MCF 10A (cell line): Measurements from ENCODE around the gene MFAP5. TPM values are rescaled to one million over a fixed set of nuclear protein-coding genes. Genes with fewer than 3 reads are reported as not detected.
A peak's percentile ranks its signal among the peaks of the same experiment; 100 is the strongest.

Experiments used
- BruUV-seq: library from RNA; stranded (reverse); fragments of 400-500 nt; replicated peaks from 2 replicates; lab custom pipeline; 2021; lab: Mats Ljungman, UMichigan
- CTCF ChIA-PET: fragments of 300-600 bp; sonication (Branson Sonifier 250); formaldehyde crosslinking; extraction: SDS; loops from one replicate; lab custom pipeline; 2021; ENCODE audit warnings: antibody characterized with exemption, inconsistent platforms; lab: Yijun Ruan, JAX
- POLR2A ChIA-PET: fragments of 300-600, 350-650 bp; sonication (Branson Sonifier 250); formaldehyde crosslinking; extraction: SDS; loops from one replicate; lab custom pipeline; 2020; ENCODE audit warnings: antibody characterized with exemption, inconsistent platforms; lab: Yijun Ruan, JAX
- DNase-seq: peaks from one replicate; pipeline ENCODE4 v3.0.0-alpha.2; 2018; ENCODE audit not compliant: unreplicated experiment
- H3K27ac Mint-ChIP-seq: one replicate; pipeline ENCODE4 v1.8.0; 2022; ENCODE audit warnings: mild to moderate bottlenecking, low read depth, mixed read lengths; ENCODE audit not compliant: unreplicated experiment
- H3K27me3 Mint-ChIP-seq: one replicate; pipeline ENCODE4 v1.8.0; 2022; ENCODE audit warnings: mixed read lengths; ENCODE audit not compliant: insufficient read depth, unreplicated experiment
- H3K36me3 Mint-ChIP-seq: one replicate; pipeline ENCODE4 v1.8.0; 2022; ENCODE audit warnings: mild to moderate bottlenecking, moderate library complexity, mixed read lengths; ENCODE audit not compliant: insufficient read depth, unreplicated experiment
- H3K4me1 Mint-ChIP-seq: one replicate; pipeline ENCODE4 v1.8.0; 2022; ENCODE audit warnings: mixed read lengths; ENCODE audit not compliant: insufficient read depth, unreplicated experiment
- H3K4me3 Mint-ChIP-seq: one replicate; pipeline ENCODE4 v1.8.0; 2022; ENCODE audit warnings: mild to moderate bottlenecking, moderate library complexity, mixed read lengths; ENCODE audit not compliant: unreplicated experiment
- H3K9me3 Mint-ChIP-seq: one replicate; pipeline ENCODE4 v1.8.0; 2022; ENCODE audit warnings: mixed read lengths; ENCODE audit not compliant: unreplicated experiment
- CTCF ChIP-seq: fragments of 200-600 bp; IDR thresholded peaks from one replicate; pipeline ENCODE4 v1.8.0; 2022; ENCODE audit warnings: antibody characterized with exemption, mild to moderate bottlenecking; ENCODE audit not compliant: unreplicated experiment
- intact Hi-C: fragments of 100-400 bp; cut with micrococcal nuclease; formaldehyde crosslinking; loops from 2 replicates; pipeline ENCODE4 v1.14.1; 2022
- total RNA-seq: library from RNA; stranded (reverse); gene quantifications from 2 replicates; pipeline ENCODE4 v1.2.3, GENCODE V29; 2022

Gene MFAP5
- total RNA-seq, 1 experiment from 2014 or later = 1.6 TPM

DNA sequence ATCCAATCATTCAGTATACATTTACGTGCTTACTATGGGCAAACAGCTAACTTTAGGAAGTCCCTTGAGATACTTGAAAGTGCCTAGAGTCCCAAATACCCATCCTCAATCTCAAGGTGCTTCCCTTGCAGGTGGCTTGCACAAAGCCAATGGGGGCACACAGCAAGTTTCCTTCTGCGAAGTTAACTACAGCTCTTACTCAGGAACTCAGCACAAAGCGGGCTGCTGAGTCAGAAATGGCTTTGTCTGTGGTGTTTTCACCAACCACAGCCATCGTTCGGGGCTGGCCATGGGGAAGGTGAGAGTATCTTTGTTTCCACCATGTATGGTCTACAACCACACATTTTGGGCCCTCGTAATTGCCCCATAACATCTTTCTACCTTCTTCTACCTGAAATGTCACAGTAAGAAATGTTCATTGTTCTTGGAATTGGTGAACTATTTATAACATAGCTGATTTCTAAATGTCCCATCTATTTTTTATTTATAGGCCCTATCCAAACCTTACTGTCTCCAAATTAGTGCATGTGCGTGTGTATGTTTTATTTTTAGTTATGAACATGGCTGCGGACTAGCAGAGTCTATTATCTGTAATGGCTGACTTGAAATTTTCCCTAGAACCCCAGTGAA is 13.9 kb downstream of the MFAP5 start:
- DNase-seq = no peak
- H3K27ac Mint-ChIP-seq = no peak overlapping the region
- intact Hi-C loops = no loop called here
- no peak for TF ChIP-seq CTCF
- no peaks in the 10 kb centered on the region for H3K27me3 Mint-ChIP-seq
- no peaks in the 10 kb centered on the region for H3K36me3 Mint-ChIP-seq
- no peaks in the 10 kb centered on the region for H3K9me3 Mint-ChIP-seq
- ChIA-PET POLR2A (interaction anchor here (0.6 kb wide), 1 partner anchor 8 kb away, joined by 3 read pairs; no protein-coding TSS in a partner anchor), CTCF (interaction anchor here (0.5 to 3.5 kb wide), 8 partner anchors 9 to 1038 kb away, joined by 3 to 15 read pairs (median 4); no protein-coding TSS in a partner anchor)
- H3K4me1 Mint-ChIP-seq = peaks cover 10% of the 10 kb centered on the region
- BruUV-seq = no TSS peak
- no peak overlapping the region for H3K4me3 Mint-ChIP-seq

DNA sequence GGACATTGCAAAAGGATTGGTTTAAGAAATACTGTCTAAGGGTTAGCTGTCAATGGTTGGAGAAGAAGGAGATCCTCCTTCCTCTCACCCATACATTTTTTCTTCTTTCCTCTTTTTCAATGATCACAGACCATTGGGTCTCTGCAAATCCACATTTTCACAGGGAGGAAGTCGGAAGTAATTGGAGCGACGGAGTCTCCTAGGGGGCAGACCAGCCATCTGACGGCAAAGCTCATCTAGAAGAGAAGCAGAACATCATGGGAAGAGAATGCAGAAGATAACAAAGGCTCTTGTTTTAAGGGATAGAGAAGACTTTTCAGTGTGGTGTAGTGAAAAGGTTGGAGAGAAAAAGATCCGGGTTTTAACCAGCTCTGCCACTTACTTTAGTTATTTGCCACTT is 14.7 kb downstream of the MFAP5 start:
- H3K27me3 Mint-ChIP-seq = no peaks in the 10 kb centered on the region
- CTCF ChIA-PET = interaction anchor here (0.6 to 3.5 kb wide), 7 partner anchors 10 to 1037 kb away, joined by 3 to 15 read pairs (median 4); no protein-coding TSS in a partner anchor
- H3K9me3 Mint-ChIP-seq = no peaks in the 10 kb centered on the region
- no peak for TF ChIP-seq CTCF
- BruUV-seq = no TSS peak
- DNase-seq = no peak
- H3K4me1 Mint-ChIP-seq = peaks cover 10% of the 10 kb centered on the region
- H3K36me3 Mint-ChIP-seq = no peaks in the 10 kb centered on the region
- no peak overlapping the region for H3K27ac Mint-ChIP-seq
- H3K4me3 Mint-ChIP-seq = no peak overlapping the region
- intact Hi-C loops = no loop called here
- POLR2A ChIA-PET = interaction anchor here (0.9 kb wide), 1 partner anchor 30 kb away, joined by 4 read pairs; no protein-coding TSS in a partner anchor

- peaks cover 10% of the 10 kb centered on the region for H3K4me1 Mint-ChIP-seq
- DNase-seq = peak; percentile 34
- no TSS peak for BruUV-seq
- ChIA-PET CTCF (interaction anchor here (0.6 to 1.6 kb wide), 7 partner anchors 11 to 405 kb away, joined by 3 to 5 read pairs (median 4); no protein-coding TSS in a partner anchor), POLR2A (interaction anchor here (0.6 to 1.0 kb wide), 3 partner anchors 37 to 1569 kb away, joined by 3 to 4 read pairs (median 3); no protein-coding TSS in a partner anchor)
- intact Hi-C loops = no loop called here
- no peaks in the 10 kb centered on the region for H3K36me3 Mint-ChIP-seq
- TF ChIP-seq CTCF = no peak
- no peak overlapping the region for H3K4me3 Mint-ChIP-seq
- no peaks in the 10 kb centered on the region for H3K9me3 Mint-ChIP-seq
- H3K27ac Mint-ChIP-seq = no peak overlapping the region
- H3K27me3 Mint-ChIP-seq = no peaks in the 10 kb centered on the region
Measured at GRCh38 chr12:8644345-8645248, 18.0 kb downstream of the MFAP5 start.

- no peaks in the 10 kb centered on the region for H3K36me3 Mint-ChIP-seq
- no peaks in the 10 kb centered on the region for H3K9me3 Mint-ChIP-seq
- ChIA-PET POLR2A (interaction anchor here (0.7 kb wide), 1 partner anchor 604 kb away, joined by 4 read pairs; no protein-coding TSS in a partner anchor), CTCF (interaction anchor here (0.7 kb wide), 1 partner anchor 391 kb away, joined by 4 read pairs; no protein-coding TSS in a partner anchor)
- H3K27ac Mint-ChIP-seq = no peak overlapping the region
- intact Hi-C loops = no loop called here
- TF ChIP-seq CTCF = no peak
- H3K4me1 Mint-ChIP-seq = peaks cover 10% of the 10 kb centered on the region
- no peak for DNase-seq
- H3K27me3 Mint-ChIP-seq = no peaks in the 10 kb centered on the region
- H3K4me3 Mint-ChIP-seq = no peak overlapping the region
- no TSS peak for BruUV-seq
Measured at GRCh38 chr12:8642775-8643174, 19.9 kb downstream of the MFAP5 start.
